Heart right ventricle (tissue), 16 donors: ENCODE results near the gene LTO1. TPM values are rescaled to one million over a fixed set of nuclear protein-coding genes. Genes with fewer than 3 reads are reported as not detected.
"Not testable (repeated sequence)": the region's sequence is repeated elsewhere in the genome, so short reads cannot be mapped to it uniquely, and the experiment has no call there.

Experiments used
- ATAC-seq, 8 donors: fragments of 200-7000 bp; cut with Tn5 transposase; one replicate each; pipeline ENCODE4 v1.9.1; 2020; ENCODE audit warnings: mild to moderate bottlenecking in 8 of 8, moderate library complexity in 8 of 8, moderate number of reproducible peaks in 1 of 8
- DNase-seq, 2 donors: peaks; one replicate each; pipeline ENCODE4 v3.0.0-alpha.2; 2020
- H3K27ac ChIP-seq, 10 donors: fragments of 200-600 bp; sonication (generic) in 2 of 10; one replicate each; pipeline versions ENCODE4 v1.5.0 to v1.8.0; 2020 to 2022; ENCODE audit warnings: mild to moderate bottlenecking in 3 of 10
- H3K27me3 ChIP-seq, 7 donors: fragments of 200-600 bp; one replicate each; pipeline ENCODE4 v1.8.0; 2021 to 2022; ENCODE audit warnings: mild to moderate bottlenecking in 2 of 7
- H3K36me3 ChIP-seq, 9 donors: fragments of 200-600 bp; sonication (generic) in 1 of 9; one replicate each; pipeline versions ENCODE4 v1.5.0 to v1.8.0; 2020 to 2022; ENCODE audit warnings: mild to moderate bottlenecking in 2 of 9
- H3K4me1 ChIP-seq, 9 donors: fragments of 200-600 bp; sonication (generic) in 1 of 9; one replicate each; pipeline versions ENCODE4 v1.5.0 to v1.8.0; 2020 to 2022; ENCODE audit warnings: mild to moderate bottlenecking in 4 of 9
- H3K4me3 ChIP-seq, 10 donors: fragments of 200-600 bp; sonication (generic) in 2 of 10; one replicate each; pipeline versions ENCODE4 v1.5.0 to v1.8.0; 2020 to 2022; ENCODE audit warnings: mild to moderate bottlenecking in 7 of 10, moderate library complexity in 2 of 10
- H3K9me3 ChIP-seq, 11 donors: fragments of 200-600 bp in 10 of 11; sonication (generic) in 2 of 11; one replicate each; pipeline versions ENCODE4 v1.5.0 to v1.8.0; 2013 to 2022; ENCODE audit warnings: mild to moderate bottlenecking in 2 of 11, control low read depth in 1 of 11, moderate library complexity in 1 of 11
- WGBS, 2 donors: extraction: QIAGEN DNeasy Blood & Tissue Kit; methylation state at CpG; one replicate each; pipeline ENCODE4 v1.1.7; 2013; ENCODE audit warnings: inconsistent platforms in 1 of 2; 5-methylcytosine and 5-hydroxymethylcytosine counted together
- intact Hi-C, 10 donors: fragments of 100-400 bp; cut with DNase I; formaldehyde crosslinking; loops; one replicate each; pipeline versions ENCODE4 v1.11.1 to v1.14.2; 2022
- polyA plus RNA-seq, 2 donors: library from polyadenylated mRNA; stranded (reverse); fragments of 200-250 nt; gene quantifications; one replicate each; pipeline ENCODE4 v1.2.3, GENCODE V29; 2013
- total RNA-seq, 10 donors: library from RNA; stranded (reverse); fragmentation: NEBNext Ultra II Directional in 3 of 10; extraction: Animal tissue kit (Norgen Biotek cat#: 25700) in 3 of 10; gene quantifications; one replicate each; pipeline versions ENCODE4 v1.2.1 to v1.2.4, GENCODE V29; 2021 to 2023
- TF ChIP-seq, protein P1 (sequence below), 9 donors: fragments of 200-600 bp; sonication (generic) in 2 of 9; IDR thresholded peaks; one replicate each; pipeline versions ENCODE4 v1.5.0 to v1.8.0; 2021 to 2022; ENCODE audit warnings: antibody characterized with exemption in 9 of 9, mild to moderate bottlenecking in 5 of 9, moderate library complexity in 1 of 9
- donor health status: Arrhythmogenic right ventricular cardiomyopathy.
- donor health status: ischemic (EF 13 %, LVEDD 7.1; RV severe dilation, severe dysfunction).
- donor health status: healthy with polysubstance abuse.
- donor health status: DM: no; HTN: yes; CAD: no.
- donor health status: DM: no; HTN: no; CAD: no.
- donor health status: ischemic (EF 25% LVEDD 6.9; RV normal size, moderate dysfunction).
- donor health status: ischemic (EF 25% LVEDD 5.7; RV mildly dilated, moderate dysfunction).
- donor health status: healthy.
- donor health status: DM: yes; HTN: yes; CAD: no.
- donor health status: Ischemic cardiomyopathy.
- donor health status: ischemic (EF 35%, LVEDD 5.7; RV mildly dilated, moderate dysfunction).
- donor health status: nonischemic (EF 11% LVEDD 7.7; RV severe dilation, severe dysfunction).
- donor health status: DM: yes; HTN: yes; CAD: no.
- donor health status: PGD.
- donor health status: ischemic (EF 29% LVEDD 5.4; RV normal size, mild dysfunction).
- donor health status: nonischemic (EF 23%, LVEDD 6.1; RV moderate dilation, normal function).

LTO1 gene
- total and polyA plus RNA-seq, 12 donors = 7.0 to 22.6 (median 8.2) TPM

DNA sequence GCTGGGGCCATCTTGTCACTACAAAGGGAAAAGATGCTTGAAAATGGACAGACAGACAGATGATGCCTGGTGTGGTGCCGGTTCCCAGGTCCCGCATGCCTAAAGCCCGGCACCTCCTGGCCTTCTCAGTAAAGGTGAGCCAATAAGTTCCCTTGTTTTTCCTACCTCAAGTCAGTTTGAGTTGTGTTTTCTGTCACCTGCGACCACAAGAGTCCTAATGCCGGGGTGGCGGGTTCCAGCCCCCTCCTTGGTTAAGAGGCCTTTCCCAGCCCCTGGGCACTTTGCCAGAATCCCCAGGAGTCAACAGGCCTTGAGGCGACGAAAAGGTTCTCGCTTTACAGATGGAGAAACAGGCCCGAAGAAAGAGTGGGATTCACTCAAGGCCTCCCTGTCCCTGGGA, 19.6 kb upstream of the LTO1 start:
- H3K4me1 ChIP-seq = peaks cover 0 to 11% (median 0%) of the 10 kb centered on the region in 9 donors
- ATAC-seq = no peak
- no peak for DNase-seq
- intact Hi-C loops = loop anchor here in 1 of 10 donors (5.0 kb wide), 1 partner anchor 198 kb away; no protein-coding TSS in a partner anchor
- peaks cover 0 to 17% (median 0%) of the 10 kb centered on the region in 11 donors for H3K9me3 ChIP-seq
- no peaks in the 10 kb centered on the region for H3K36me3 ChIP-seq
- TF ChIP-seq, protein P1, sequence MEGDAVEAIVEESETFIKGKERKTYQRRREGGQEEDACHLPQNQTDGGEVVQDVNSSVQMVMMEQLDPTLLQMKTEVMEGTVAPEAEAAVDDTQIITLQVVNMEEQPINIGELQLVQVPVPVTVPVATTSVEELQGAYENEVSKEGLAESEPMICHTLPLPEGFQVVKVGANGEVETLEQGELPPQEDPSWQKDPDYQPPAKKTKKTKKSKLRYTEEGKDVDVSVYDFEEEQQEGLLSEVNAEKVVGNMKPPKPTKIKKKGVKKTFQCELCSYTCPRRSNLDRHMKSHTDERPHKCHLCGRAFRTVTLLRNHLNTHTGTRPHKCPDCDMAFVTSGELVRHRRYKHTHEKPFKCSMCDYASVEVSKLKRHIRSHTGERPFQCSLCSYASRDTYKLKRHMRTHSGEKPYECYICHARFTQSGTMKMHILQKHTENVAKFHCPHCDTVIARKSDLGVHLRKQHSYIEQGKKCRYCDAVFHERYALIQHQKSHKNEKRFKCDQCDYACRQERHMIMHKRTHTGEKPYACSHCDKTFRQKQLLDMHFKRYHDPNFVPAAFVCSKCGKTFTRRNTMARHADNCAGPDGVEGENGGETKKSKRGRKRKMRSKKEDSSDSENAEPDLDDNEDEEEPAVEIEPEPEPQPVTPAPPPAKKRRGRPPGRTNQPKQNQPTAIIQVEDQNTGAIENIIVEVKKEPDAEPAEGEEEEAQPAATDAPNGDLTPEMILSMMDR (IDR thresholded peaks at IDR 0.05) = no peak
- H3K27ac ChIP-seq = no peak overlapping the region
- no peak overlapping the region for H3K4me3 ChIP-seq
- peaks cover 0 to 66% (median 39%) of the 10 kb centered on the region in 7 donors for H3K27me3 ChIP-seq
- 76 to 80% methylated on average over 10 of the region's 10 CpGs for WGBS, 2 donors

DNA sequence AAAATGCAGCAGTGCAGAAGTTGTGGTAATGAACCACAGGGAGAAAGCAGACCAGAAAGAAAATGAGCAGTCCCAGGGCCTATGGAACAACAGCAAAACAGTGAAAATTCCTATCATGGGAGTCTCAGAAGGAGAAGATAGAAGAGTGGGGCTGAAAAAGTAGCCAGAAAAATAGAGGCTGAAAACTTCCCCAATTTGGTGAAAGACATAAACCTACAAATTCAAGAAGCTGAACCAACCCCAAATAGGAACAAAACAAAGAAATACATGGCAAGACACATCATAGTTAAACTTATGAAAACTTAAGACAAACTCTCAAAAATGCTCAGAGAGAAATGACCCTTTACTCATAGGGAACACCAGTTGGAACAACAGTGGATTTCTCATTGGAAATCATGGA, 17.3 kb upstream of the LTO1 start:
- no peak overlapping the region for H3K27ac ChIP-seq
- no peaks in the 10 kb centered on the region for H3K36me3 ChIP-seq
- ATAC-seq (no peak), DNase-seq (no peak)
- H3K27me3 ChIP-seq = peaks cover 0 to 46% (median 27%) of the 10 kb centered on the region in 7 donors
- no peaks in the 10 kb centered on the region for H3K4me1 ChIP-seq
- H3K4me3 ChIP-seq = no peak overlapping the region
- TF ChIP-seq, protein P1 (IDR thresholded peaks at IDR 0.05) = no peak
- intact Hi-C loops = no loop called here
- H3K9me3 ChIP-seq = peaks cover 0 to 17% (median 0%) of the 10 kb centered on the region in 11 donors

DNA sequence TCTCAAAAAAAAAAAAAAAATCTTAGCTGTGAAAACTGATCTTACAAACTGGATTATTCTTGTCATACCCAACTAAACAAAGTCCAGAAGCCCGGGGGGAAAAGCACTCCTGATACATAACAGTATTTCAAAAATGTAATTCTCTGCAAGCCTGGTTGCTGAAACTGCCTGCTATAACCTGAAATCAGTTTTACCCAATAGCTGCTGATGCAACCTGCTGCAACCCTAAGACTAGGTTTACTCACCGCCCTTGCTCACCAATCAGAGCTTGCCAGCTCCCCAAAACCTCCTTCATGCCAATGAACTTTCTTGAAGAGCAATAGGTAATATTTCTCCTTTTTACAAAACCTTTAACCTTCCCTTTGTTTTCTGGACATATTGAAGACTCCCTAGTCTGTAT, 16.3 kb upstream of the LTO1 start:
- intact Hi-C loops = no loop called here
- ATAC-seq = no peak
- H3K4me1 ChIP-seq = no peaks in the 10 kb centered on the region
- 85 to 88% methylated on average over 2 of the region's 2 CpGs for WGBS, 2 donors
- peaks cover 0 to 17% (median 0%) of the 10 kb centered on the region in 11 donors for H3K9me3 ChIP-seq
- no peak for DNase-seq
- no peaks in the 10 kb centered on the region for H3K36me3 ChIP-seq
- peaks cover 0 to 43% (median 23%) of the 10 kb centered on the region in 7 donors for H3K27me3 ChIP-seq
- H3K27ac ChIP-seq = no peak overlapping the region
- TF ChIP-seq, protein P1 (IDR thresholded peaks at IDR 0.05) = no peak
- no peak overlapping the region for H3K4me3 ChIP-seq

DNA sequence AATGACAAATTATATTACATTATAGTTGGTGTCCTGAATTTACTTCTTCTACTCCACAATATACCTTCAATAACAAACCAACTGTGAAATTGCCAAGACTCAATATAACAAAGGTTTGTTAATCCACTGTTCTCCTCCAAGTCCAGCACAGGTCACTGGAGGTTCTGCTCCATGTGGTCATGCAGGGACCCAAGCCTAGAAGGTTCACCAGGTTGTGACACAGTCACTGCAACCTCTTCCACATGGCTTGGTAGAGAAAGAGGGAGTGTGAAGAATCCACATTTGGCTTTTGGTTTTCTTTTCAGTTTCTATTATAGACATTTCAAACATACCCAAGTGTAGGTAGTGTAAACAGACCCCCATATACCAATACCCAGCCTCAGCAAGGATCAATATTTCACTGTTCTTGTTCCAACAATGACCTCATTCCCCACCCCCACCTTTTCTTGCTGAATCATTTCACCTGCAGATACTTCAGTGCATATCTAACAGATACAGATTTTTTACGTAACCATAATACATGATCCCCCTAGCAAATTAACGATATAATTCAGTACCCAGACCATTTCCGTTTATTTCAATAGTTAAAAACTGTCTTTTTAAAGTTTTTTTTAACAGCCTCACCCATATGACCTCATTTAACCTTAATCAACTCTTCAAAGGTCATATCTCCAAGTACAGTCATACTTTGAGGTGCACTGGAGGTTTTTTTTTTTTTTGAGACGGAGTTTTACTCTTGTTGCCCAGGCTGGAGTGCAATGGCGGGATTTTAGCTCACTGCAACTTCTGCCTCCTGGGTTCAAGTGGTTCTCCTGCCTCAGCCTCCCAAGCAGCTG, 14.5 kb upstream of the LTO1 start:
- Histone ChIP-seq H3K9me3 (peaks cover 0 to 17% (median 0%) of the 10 kb centered on the region in 11 donors), H3K27me3 (peaks cover 0 to 35% (median 21%) of the 10 kb centered on the region in 7 donors), H3K27ac (no peak overlapping the region), H3K4me3 (no peak overlapping the region), H3K36me3 (no peaks in the 10 kb centered on the region), H3K4me1 (peaks cover 0 to 8% (median 6%) of the 10 kb centered on the region in 9 donors)
- intact Hi-C loops = loop anchor here in 5 of 10 donors (5.0 kb wide), 3 partner anchors 198 to 508 kb away; no protein-coding TSS in a partner anchor
- no peak for ATAC-seq
- DNase-seq = no peak
- TF ChIP-seq, protein P1 (IDR thresholded peaks at IDR 0.05) = no peak
- 88 to 90% methylated on average over 5 of the region's 5 CpGs for WGBS, 2 donors

DNA sequence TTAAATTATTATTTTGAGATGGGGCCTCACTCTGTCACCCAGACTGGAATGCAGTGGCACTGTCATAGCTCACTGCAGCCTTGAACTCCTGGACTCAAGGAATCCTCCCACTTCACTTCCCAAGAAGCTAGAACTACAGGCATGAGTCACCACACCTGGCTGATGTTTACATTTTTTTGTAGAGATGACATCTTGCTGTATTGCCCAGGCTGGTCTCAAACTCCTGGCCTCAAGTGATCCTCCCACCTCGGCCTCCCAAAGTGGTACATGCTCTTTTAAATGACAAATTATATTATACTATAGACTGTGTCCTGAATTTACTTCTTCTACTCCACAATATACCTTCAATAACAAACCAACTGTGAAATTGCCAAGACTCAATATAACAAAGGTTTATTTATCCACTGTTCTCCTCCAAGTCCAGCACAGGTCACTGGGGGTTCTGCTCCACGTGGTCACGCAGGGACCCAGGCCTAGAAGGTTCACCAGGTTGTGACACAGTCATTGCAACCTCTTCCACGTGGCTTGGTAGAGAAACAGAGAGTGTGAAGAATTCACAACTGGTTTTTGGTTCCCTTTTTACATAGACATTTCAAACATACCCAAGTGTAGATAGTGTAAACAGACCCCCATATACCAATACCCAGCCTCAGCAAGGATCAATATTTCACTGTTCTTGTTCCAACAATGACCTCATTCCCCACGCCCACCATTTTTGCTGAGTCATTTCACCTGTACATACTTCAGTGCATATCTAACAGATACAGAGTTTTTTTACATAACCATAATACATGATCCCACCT, 13.0 kb upstream of the LTO1 start:
- H3K4me1 ChIP-seq, H3K4me3 ChIP-seq, H3K36me3 ChIP-seq, H3K27ac ChIP-seq, DNase-seq, ATAC-seq: not testable (repeated sequence)
- intact Hi-C loops = loop anchor here in 8 of 10 donors (2.0 to 5.0 kb wide), 6 partner anchors 199 to 515 kb away; partner anchors contain the start of gene FADD (in 1 of the 8)
- Histone ChIP-seq H3K9me3 (peaks cover 0 to 17% (median 0%) of the 10 kb centered on the region in 11 donors), H3K27me3 (peaks cover 0 to 29% (median 15%) of the 10 kb centered on the region in 7 donors)
- WGBS, 2 donors = 81 to 84% methylated on average over 5 of the region's 5 CpGs
